IPS-18a (cell line): Measurements from ENCODE around the gene TRIO.

Experiments
- H3K27ac ChIP-seq: one replicate; pipeline ENCODE4 v1.5.1; 2013; ENCODE audit warnings: low read length
- H3K27me3 ChIP-seq: one replicate; pipeline ENCODE4 v1.6.1; 2013; ENCODE audit warnings: mild to moderate bottlenecking, low read length; ENCODE audit not compliant: control insufficient read depth, insufficient read depth
- H3K36me3 ChIP-seq: one replicate; pipeline ENCODE4 v1.6.1; 2013; ENCODE audit warnings: low read depth, low read length; ENCODE audit not compliant: control insufficient read depth
- H3K4me1 ChIP-seq: one replicate; pipeline ENCODE4 v1.6.1; 2013; ENCODE audit warnings: low read depth, low read length; ENCODE audit not compliant: control insufficient read depth
- H3K4me3 ChIP-seq: one replicate; pipeline ENCODE4 v1.5.1; 2013; ENCODE audit warnings: low read length
- H3K9ac ChIP-seq: one replicate; pipeline ENCODE4 v1.6.1; 2013; ENCODE audit warnings: mild to moderate bottlenecking, low read length, moderate library complexity
- H3K9me3 ChIP-seq: one replicate; pipeline ENCODE4 v1.6.1; 2013; ENCODE audit warnings: low read depth, low read length; ENCODE audit not compliant: control insufficient read depth

The TRIO gene

DNA sequence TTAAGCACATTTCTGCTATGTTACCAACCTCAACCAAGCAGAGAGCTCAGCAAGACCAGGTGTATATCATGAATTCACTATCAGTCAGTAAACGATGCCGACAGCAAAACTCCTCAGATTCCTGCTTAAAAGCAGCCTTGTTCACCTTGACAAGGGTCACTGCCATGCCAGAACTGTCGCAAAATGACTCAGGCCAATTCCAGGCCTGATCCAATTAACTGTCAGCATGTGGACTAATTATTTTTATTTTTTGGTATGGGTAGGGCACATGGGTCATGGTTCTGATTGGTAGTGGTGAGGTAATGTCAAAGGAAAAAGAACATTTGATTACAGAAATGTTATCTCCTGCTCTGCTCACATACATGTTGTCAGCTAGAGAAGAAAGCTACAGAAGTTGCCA, 224.2 kb downstream of the TRIO start:
- Histone ChIP-seq H3K27me3 (no peaks in the 10 kb centered on the region), H3K4me3 (no peak overlapping the region), H3K9ac (no peak overlapping the region), H3K27ac (no peak overlapping the region), H3K36me3 (peaks cover 63% of the 10 kb centered on the region), H3K4me1 (no peaks in the 10 kb centered on the region), H3K9me3 (no peaks in the 10 kb centered on the region)

DNA sequence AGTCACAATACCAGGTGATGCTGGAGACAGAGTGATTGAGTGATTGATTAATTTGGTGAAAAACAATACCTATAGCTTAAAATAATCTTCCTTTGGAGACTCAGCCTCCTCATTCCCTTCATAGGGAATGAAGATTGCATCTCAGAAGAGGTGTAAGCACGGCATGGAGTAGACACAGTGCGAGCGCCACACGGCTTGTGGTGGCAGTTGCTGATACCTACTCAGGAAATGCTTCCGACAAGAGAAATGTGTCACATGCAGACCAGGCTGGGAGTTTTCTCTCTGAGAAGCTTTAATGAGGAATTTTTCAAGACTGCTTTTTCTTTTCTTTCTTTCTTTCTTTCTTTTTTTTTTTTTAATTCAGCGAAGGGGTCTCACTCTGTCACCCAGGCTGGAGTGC, 226.6 kb downstream of the TRIO start:
- Histone ChIP-seq H3K9ac (no peak overlapping the region), H3K27ac (no peak overlapping the region), H3K36me3 (peaks cover 65% of the 10 kb centered on the region), H3K4me1 (no peaks in the 10 kb centered on the region), H3K9me3 (no peaks in the 10 kb centered on the region), H3K27me3 (no peaks in the 10 kb centered on the region), H3K4me3 (no peak overlapping the region)

DNA sequence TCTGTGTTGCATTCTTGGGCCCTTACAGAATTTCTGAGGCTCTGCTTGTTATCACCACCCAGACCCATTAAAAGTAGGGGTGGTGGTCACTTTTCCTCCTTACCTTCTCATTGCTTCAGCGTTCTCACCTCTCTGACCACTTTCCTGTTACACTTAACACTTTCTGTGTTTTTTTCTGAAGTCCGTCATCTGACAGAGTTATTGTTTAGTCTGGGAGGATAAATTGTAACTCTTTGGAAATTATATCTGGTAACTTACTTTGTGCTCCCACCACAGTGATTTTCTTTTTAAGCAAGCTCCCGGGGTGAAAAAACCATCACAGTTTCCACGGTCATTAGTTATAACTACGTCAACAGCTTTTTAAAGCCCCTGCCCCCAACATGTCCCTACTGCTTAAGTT, 227.2 kb downstream of the TRIO start:
- Histone ChIP-seq H3K4me1 (no peaks in the 10 kb centered on the region), H3K9me3 (no peaks in the 10 kb centered on the region), H3K4me3 (no peak overlapping the region), H3K36me3 (peaks cover 59% of the 10 kb centered on the region), H3K27me3 (no peaks in the 10 kb centered on the region), H3K9ac (no peak overlapping the region), H3K27ac (no peak overlapping the region)

DNA sequence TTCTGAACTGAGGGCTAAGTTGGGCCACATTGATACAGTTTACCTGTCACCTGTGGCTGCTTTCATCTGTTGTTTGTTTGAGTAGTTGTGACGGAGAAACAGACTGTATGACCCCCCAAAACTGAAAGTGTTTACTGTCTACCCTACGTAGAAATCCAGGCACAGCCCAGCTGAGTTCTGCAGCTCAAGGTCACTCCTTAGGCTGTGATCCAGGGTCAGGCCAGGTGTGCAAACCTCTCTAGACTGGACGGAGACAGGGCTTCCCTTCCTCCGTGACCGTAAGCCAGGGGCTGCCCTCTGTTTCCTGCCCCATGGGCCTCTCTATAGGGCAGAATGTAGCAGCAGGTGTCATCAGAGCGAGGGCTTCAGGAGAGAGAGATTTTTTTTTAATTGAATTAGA, 230.5 kb downstream of the TRIO start:
- no peak overlapping the region for H3K27ac ChIP-seq
- no peaks in the 10 kb centered on the region for H3K9me3 ChIP-seq
- H3K4me1 ChIP-seq = no peaks in the 10 kb centered on the region
- H3K27me3 ChIP-seq = no peaks in the 10 kb centered on the region
- H3K4me3 ChIP-seq = no peak overlapping the region
- H3K9ac ChIP-seq = no peak overlapping the region
- peaks cover 50% of the 10 kb centered on the region for H3K36me3 ChIP-seq

DNA sequence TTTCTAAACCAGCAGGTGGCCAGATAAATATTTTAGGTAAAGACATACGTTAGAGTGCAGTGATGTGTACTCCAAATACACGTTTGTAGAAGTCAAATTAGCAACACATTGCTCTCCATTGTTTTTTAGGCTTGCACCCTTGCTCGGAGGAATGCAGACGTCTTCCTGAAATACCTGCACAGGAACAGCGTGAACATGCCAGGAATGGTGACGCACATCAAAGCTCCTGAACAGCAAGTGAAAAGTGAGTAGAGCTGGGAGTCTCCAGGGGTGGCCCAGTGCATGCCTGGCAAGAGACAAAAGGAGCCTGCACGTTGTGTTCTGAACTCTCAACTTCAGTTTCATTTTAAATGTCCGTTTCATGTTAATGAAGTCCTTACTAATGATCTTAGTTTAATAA, 231.0 kb downstream of the TRIO start:
- Histone ChIP-seq H3K4me1 (no peaks in the 10 kb centered on the region), H3K9ac (no peak overlapping the region), H3K9me3 (no peaks in the 10 kb centered on the region), H3K36me3 (peaks cover 50% of the 10 kb centered on the region), H3K4me3 (no peak overlapping the region), H3K27me3 (no peaks in the 10 kb centered on the region), H3K27ac (no peak overlapping the region)

DNA sequence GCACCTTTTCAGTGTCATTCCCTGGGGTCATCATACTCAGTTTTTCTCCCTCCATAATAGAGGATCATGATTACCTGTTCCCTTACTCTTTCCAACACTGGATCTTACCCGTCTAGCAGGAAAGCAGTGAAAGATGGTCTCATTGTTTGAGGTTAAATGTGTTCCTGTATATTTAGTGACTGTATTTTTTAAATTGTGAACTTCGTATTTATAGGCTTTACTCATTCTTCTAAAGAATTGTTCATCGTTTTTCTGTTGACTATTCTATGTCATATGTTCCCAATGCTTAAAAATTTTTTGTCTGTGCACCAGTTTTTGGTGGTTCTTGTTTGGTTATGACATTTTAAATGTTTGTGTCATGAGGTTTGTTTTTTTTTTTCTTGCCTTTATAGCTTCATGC, 233.6 kb downstream of the TRIO start:
- Histone ChIP-seq H3K4me1 (no peaks in the 10 kb centered on the region), H3K36me3 (peaks cover 47% of the 10 kb centered on the region), H3K27me3 (no peaks in the 10 kb centered on the region), H3K27ac (no peak overlapping the region), H3K9ac (no peak overlapping the region), H3K4me3 (no peak overlapping the region), H3K9me3 (no peaks in the 10 kb centered on the region)

DNA sequence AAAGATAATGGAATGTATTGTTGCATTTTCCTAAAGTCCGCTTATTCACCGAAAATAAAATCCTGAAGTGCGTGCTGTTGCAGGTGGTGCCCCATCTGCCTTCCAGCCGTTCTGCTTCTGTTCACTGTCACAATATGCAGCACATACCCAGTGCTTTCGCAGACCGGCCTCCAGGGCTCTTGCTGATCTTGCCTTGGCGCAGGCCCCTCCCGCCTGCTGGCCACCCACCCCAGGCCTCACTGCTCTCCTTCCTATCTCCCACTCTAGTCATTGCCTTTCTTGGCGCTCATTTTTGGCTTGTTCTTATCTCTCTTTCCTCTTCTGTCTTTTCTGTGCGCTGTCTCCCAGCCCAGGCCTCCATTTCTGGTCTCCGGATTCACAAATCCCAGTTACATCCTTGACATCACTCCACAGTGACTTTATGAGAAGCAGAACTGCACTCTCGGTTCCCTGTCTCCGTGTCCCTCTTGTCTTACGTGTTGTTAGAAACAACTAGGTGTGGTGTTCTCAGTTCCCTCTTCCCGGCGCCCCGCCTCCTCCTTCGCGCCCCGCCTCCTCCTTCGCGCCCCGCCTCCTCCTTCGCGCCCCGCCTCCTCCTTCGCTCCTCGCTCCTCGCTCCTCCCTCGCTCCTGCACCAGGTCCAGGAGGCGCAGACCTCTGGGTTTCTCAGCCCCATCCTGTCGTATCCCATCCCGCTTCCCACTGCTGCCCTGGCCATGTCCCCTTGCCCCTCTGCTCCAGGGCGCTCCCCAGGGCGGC, 236.8 kb downstream of the TRIO start:
- Histone ChIP-seq H3K4me1 (no peaks in the 10 kb centered on the region), H3K27ac (no peak overlapping the region), H3K4me3 (no peak overlapping the region), H3K9ac (no peak overlapping the region), H3K36me3 (peaks cover 42% of the 10 kb centered on the region), H3K9me3 (no peaks in the 10 kb centered on the region), H3K27me3 (no peaks in the 10 kb centered on the region)

DNA sequence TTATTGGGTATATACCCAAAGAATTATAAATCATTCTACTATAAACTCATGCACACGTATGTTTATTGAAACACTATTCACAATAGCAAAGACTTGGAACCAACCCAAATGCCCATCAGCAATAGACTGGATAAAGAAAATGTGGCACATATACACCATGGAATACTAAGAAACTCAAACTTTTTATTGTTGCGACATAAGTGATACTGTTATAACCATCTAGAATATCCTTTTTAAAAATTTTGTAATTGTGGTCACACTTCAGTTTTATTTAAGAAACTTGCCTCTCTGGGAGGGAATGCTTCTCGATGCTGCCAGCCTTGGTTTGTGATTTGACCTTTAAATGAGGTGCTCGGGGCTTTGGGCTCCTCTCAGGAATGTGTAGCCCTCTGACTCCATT, 237.6 kb downstream of the TRIO start:
- H3K4me1 ChIP-seq = no peaks in the 10 kb centered on the region
- H3K9me3 ChIP-seq = no peaks in the 10 kb centered on the region
- H3K27ac ChIP-seq = no peak overlapping the region
- H3K36me3 ChIP-seq = peaks cover 42% of the 10 kb centered on the region
- no peak overlapping the region for H3K9ac ChIP-seq
- H3K27me3 ChIP-seq = no peaks in the 10 kb centered on the region
- no peak overlapping the region for H3K4me3 ChIP-seq

DNA sequence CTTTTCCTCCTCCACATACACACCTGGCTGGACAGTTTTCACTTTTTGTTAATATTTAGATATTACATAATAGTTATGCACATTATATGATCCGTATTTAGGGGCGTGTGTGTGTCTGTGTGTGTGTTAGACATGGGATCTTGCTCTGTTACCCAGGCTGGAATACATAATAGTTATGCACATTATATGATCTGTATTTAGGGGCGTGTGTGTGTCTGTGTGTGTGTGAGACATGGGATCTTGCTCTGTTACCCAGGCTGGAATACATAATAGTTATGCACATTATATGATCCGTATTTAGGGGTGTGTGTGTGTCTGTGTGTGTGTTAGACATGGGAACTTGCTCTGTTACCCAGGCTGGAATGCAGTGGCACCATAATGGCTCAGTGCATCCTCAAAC, 239.5 kb downstream of the TRIO start:
- Histone ChIP-seq H3K4me1 (peaks cover 16% of the 10 kb centered on the region), H3K9ac (no peak overlapping the region), H3K27ac (no peak overlapping the region), H3K9me3 (no peaks in the 10 kb centered on the region), H3K36me3 (peaks cover 36% of the 10 kb centered on the region), H3K4me3 (no peak overlapping the region), H3K27me3 (no peaks in the 10 kb centered on the region)

DNA sequence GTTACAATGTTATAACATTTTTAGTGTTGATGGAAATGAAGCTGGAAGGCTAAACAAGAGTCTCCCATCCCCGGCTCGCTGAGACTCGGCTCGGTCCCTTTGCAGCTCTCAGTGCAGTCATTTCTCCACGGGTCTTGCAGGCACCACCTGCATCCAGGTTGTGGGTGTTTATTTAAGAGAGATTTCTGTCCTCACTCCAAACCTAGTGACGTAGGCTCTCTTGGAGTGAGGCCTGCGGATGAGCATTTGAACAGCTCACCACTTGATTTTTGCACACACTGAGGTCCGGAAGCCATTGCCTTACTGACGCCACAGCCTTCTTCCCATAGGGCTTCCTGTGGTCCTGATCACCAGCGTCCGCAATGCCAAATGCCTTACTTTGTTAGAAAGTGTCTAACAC, 240.8 kb downstream of the TRIO start:
- Histone ChIP-seq H3K27ac (no peak overlapping the region), H3K27me3 (no peaks in the 10 kb centered on the region), H3K36me3 (peaks cover 33% of the 10 kb centered on the region), H3K9me3 (no peaks in the 10 kb centered on the region), H3K4me1 (peaks cover 18% of the 10 kb centered on the region), H3K9ac (no peak overlapping the region), H3K4me3 (no peak overlapping the region)

DNA sequence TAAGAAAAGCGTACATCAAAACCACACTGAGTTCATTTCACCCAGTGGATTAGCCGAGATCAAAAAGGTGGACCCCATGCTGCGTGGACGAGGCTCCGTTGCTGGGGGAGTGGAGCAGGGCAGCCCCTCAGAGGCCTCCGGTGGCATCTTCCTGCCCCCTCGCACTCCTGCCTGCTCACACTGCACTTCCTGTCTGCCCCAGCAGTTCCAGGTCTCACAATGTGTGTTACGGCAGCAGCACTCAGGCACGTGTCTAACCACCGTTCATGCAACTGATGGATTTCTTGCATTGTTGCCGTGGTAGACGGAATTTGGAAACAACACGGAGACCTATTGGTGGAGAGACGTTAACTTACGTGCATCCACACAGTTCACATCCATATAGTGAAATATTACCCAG, 241.9 kb downstream of the TRIO start:
- H3K4me1 ChIP-seq = peaks cover 18% of the 10 kb centered on the region
- H3K9me3 ChIP-seq = no peaks in the 10 kb centered on the region
- H3K36me3 ChIP-seq = peaks cover 37% of the 10 kb centered on the region
- H3K4me3 ChIP-seq = no peak overlapping the region
- no peaks in the 10 kb centered on the region for H3K27me3 ChIP-seq
- H3K27ac ChIP-seq = no peak overlapping the region
- H3K9ac ChIP-seq = no peak overlapping the region

DNA sequence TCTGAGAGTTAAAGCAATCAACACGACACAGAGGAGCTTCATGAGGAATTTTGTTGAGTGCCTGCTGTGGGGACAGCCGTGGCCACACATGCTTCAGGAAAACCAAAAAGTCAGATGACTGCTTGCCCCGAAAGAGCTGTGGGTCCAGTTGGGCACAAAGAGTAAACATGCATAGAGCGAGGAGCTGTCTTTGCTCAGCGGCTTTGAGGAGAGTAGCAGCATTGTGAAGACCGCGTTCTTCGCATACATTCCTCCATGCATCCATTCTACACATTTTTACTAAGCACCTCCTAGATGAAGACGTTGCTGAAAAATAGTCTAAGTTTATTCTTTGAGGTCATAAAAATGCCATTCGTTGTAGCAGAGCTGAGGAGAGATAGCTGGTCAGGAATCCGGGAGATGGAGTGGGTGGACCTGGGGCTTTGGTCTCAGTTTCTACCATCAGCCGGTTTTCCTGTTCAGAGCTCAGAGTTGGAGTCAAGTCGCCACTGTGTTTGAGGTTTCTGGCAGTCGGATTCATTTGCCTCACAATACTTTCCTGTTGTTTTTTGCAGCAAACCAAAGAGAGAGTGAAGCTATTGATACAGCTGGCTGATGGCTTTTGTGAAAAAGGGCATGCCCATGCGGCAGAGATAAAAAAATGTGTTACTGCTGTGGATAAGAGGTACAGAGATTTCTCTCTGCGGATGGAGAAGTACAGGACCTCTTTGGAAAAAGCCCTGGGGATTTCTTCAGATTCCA, 243.9 kb downstream of the TRIO start:
- Histone ChIP-seq H3K9ac (no peak overlapping the region), H3K4me1 (peaks cover 18% of the 10 kb centered on the region), H3K36me3 (peaks cover 42% of the 10 kb centered on the region), H3K4me3 (no peak overlapping the region), H3K9me3 (no peaks in the 10 kb centered on the region), H3K27me3 (no peaks in the 10 kb centered on the region), H3K27ac (no peak overlapping the region)
